Mononuclear cell (primary cell): Measurements from ENCODE around the gene CTDP1. TPM values are rescaled to one million over a fixed set of nuclear protein-coding genes. Genes with fewer than 3 reads are reported as not detected.

Experiments
- H3K27me3 ChIP-seq: 2 replicates; pipeline ENCODE4 v1.6.0; 2011; ENCODE audit warnings: low read length, control low read depth; ENCODE audit not compliant: insufficient read depth
- H3K4me1 ChIP-seq: 2 replicates; pipeline ENCODE4 v1.5.1; 2011; ENCODE audit warnings: mild to moderate bottlenecking, low read length, control low read depth; ENCODE audit not compliant: insufficient read depth
- H3K4me3 ChIP-seq: 2 replicates; pipeline ENCODE4 v1.5.1; 2011; ENCODE audit warnings: mild to moderate bottlenecking, low read length, moderate library complexity
- H3K9me3 ChIP-seq: 2 replicates; pipeline ENCODE4 v1.5.1; 2011; ENCODE audit warnings: low read depth, mild to moderate bottlenecking, control low read depth, low read length
- total RNA-seq: library from RNA; depleted of rRNA; stranded (reverse); fragments of >200 nt; gene quantifications from one replicate; pipeline ENCODE4 v1.2.3, GENCODE V29; 2012

Gene CTDP1
- total RNA-seq, 1 donor = 34.8 TPM

- Histone ChIP-seq H3K27me3 (no peaks in the 10 kb centered on the region), H3K4me3 (no peak overlapping the region), H3K4me1 (no peaks in the 10 kb centered on the region), H3K9me3 (no peaks in the 10 kb centered on the region)
Observed at GRCh38 chr18:79756143-79756500, 76.5 kb downstream of the CTDP1 start.

- no peaks in the 10 kb centered on the region for H3K9me3 ChIP-seq
- no peaks in the 10 kb centered on the region for H3K27me3 ChIP-seq
- H3K4me3 ChIP-seq = no peak overlapping the region
- no peaks in the 10 kb centered on the region for H3K4me1 ChIP-seq
Observed at GRCh38 chr18:79756826-79757225, 77.2 kb downstream of the CTDP1 start.

- Histone ChIP-seq H3K27me3 (no peaks in the 10 kb centered on the region), H3K4me1 (no peaks in the 10 kb centered on the region), H3K4me3 (no peak overlapping the region), H3K9me3 (no peaks in the 10 kb centered on the region)
Observed at GRCh38 chr18:79760348-79760747, 80.7 kb downstream of the CTDP1 start.

GRCh38 chr18:79760881-79761280 lies 81.3 kb downstream of the CTDP1 start:
- Histone ChIP-seq H3K9me3 (no peaks in the 10 kb centered on the region), H3K4me3 (no peak overlapping the region), H3K27me3 (no peaks in the 10 kb centered on the region), H3K4me1 (no peaks in the 10 kb centered on the region)

GRCh38 chr18:79763407-79763806 lies 83.8 kb downstream of the CTDP1 start:
- no peaks in the 10 kb centered on the region for H3K4me1 ChIP-seq
- no peaks in the 10 kb centered on the region for H3K27me3 ChIP-seq
- no peak overlapping the region for H3K4me3 ChIP-seq
- no peaks in the 10 kb centered on the region for H3K9me3 ChIP-seq

GRCh38 chr18:79764131-79764530 lies 84.5 kb downstream of the CTDP1 start:
- Histone ChIP-seq H3K27me3 (no peaks in the 10 kb centered on the region), H3K4me1 (no peaks in the 10 kb centered on the region), H3K4me3 (no peak overlapping the region), H3K9me3 (no peaks in the 10 kb centered on the region)

GRCh38 chr18:79765491-79766245 lies 86.1 kb downstream of the CTDP1 start:
- Histone ChIP-seq H3K4me3 (no peak overlapping the region), H3K4me1 (no peaks in the 10 kb centered on the region), H3K27me3 (no peaks in the 10 kb centered on the region), H3K9me3 (no peaks in the 10 kb centered on the region)

- H3K4me3 ChIP-seq = no peak overlapping the region
- no peaks in the 10 kb centered on the region for H3K27me3 ChIP-seq
- no peaks in the 10 kb centered on the region for H3K9me3 ChIP-seq
- H3K4me1 ChIP-seq = no peaks in the 10 kb centered on the region
Observed at GRCh38 chr18:79766308-79766707, 86.7 kb downstream of the CTDP1 start.

- H3K4me3 ChIP-seq = no peak overlapping the region
- H3K27me3 ChIP-seq = no peaks in the 10 kb centered on the region
- H3K4me1 ChIP-seq = no peaks in the 10 kb centered on the region
- H3K9me3 ChIP-seq = no peaks in the 10 kb centered on the region
Observed at GRCh38 chr18:79768745-79769144, 89.1 kb downstream of the CTDP1 start.

- Histone ChIP-seq H3K4me1 (no peaks in the 10 kb centered on the region), H3K4me3 (no peak overlapping the region), H3K27me3 (no peaks in the 10 kb centered on the region), H3K9me3 (no peaks in the 10 kb centered on the region)
Observed at GRCh38 chr18:79769698-79770500, 90.3 kb downstream of the CTDP1 start.

- Histone ChIP-seq H3K9me3 (no peaks in the 10 kb centered on the region), H3K4me3 (no peak overlapping the region), H3K4me1 (no peaks in the 10 kb centered on the region), H3K27me3 (no peaks in the 10 kb centered on the region)
Observed at GRCh38 chr18:79770501-79770815, 90.9 kb downstream of the CTDP1 start.

- Histone ChIP-seq H3K4me1 (no peaks in the 10 kb centered on the region), H3K27me3 (no peaks in the 10 kb centered on the region), H3K4me3 (no peak overlapping the region), H3K9me3 (no peaks in the 10 kb centered on the region)
Observed at GRCh38 chr18:79770826-79771225, 91.2 kb downstream of the CTDP1 start.

- no peaks in the 10 kb centered on the region for H3K9me3 ChIP-seq
Observed at GRCh38 chr18:79771446-79772107, 92.0 kb downstream of the CTDP1 start.

GRCh38 chr18:79772108-79772864 lies 92.7 kb downstream of the CTDP1 start:
- Histone ChIP-seq H3K27me3 (no peaks in the 10 kb centered on the region), H3K4me1 (no peaks in the 10 kb centered on the region), H3K9me3 (no peaks in the 10 kb centered on the region), H3K4me3 (no peak overlapping the region)

More at GRCh38 chr18:79771446-79772107, 92.0 kb downstream of the CTDP1 start:
- no peak overlapping the region for H3K4me3 ChIP-seq
- H3K4me1 ChIP-seq = no peaks in the 10 kb centered on the region
- no peaks in the 10 kb centered on the region for H3K27me3 ChIP-seq
